ENCODE measurements around the gene FMN1.

- TF ChIP-seq CTCF (conservative IDR thresholded peaks at IDR 0.05) (no peak), EZH2 (IDR thresholded peaks at IDR 0.05; ENCODE audit: low read depth) (no peak)
These were observed 143.0 kb downstream of the FMN1 start for GRCh38 chr15:33051528-33051927.
